MCF 10A (cell line): Measurements from ENCODE around the gene PNKD. TPM values are rescaled to one million over a fixed set of nuclear protein-coding genes. Genes with fewer than 3 reads are reported as not detected.

ENCODE experiments used
- BruUV-seq: library from RNA; stranded (reverse); fragments of 400-500 nt; replicated peaks from 2 replicates; lab custom pipeline; 2021; lab: Mats Ljungman, UMichigan
- CTCF ChIA-PET: fragments of 300-600 bp; sonication (Branson Sonifier 250); formaldehyde crosslinking; extraction: SDS; loops from one replicate; lab custom pipeline; 2021; ENCODE audit warnings: antibody characterized with exemption, inconsistent platforms; lab: Yijun Ruan, JAX
- POLR2A ChIA-PET: fragments of 300-600, 350-650 bp; sonication (Branson Sonifier 250); formaldehyde crosslinking; extraction: SDS; loops from one replicate; lab custom pipeline; 2020; ENCODE audit warnings: antibody characterized with exemption, inconsistent platforms; lab: Yijun Ruan, JAX
- DNase-seq: peaks from one replicate; pipeline ENCODE4 v3.0.0-alpha.2; 2018; ENCODE audit not compliant: unreplicated experiment
- H3K27ac Mint-ChIP-seq: one replicate; pipeline ENCODE4 v1.8.0; 2022; ENCODE audit warnings: mild to moderate bottlenecking, low read depth, mixed read lengths; ENCODE audit not compliant: unreplicated experiment
- H3K27me3 Mint-ChIP-seq: one replicate; pipeline ENCODE4 v1.8.0; 2022; ENCODE audit warnings: mixed read lengths; ENCODE audit not compliant: insufficient read depth, unreplicated experiment
- H3K36me3 Mint-ChIP-seq: one replicate; pipeline ENCODE4 v1.8.0; 2022; ENCODE audit warnings: mild to moderate bottlenecking, moderate library complexity, mixed read lengths; ENCODE audit not compliant: insufficient read depth, unreplicated experiment
- H3K4me1 Mint-ChIP-seq: one replicate; pipeline ENCODE4 v1.8.0; 2022; ENCODE audit warnings: mixed read lengths; ENCODE audit not compliant: insufficient read depth, unreplicated experiment
- H3K4me3 Mint-ChIP-seq: one replicate; pipeline ENCODE4 v1.8.0; 2022; ENCODE audit warnings: mild to moderate bottlenecking, moderate library complexity, mixed read lengths; ENCODE audit not compliant: unreplicated experiment
- H3K9me3 Mint-ChIP-seq: one replicate; pipeline ENCODE4 v1.8.0; 2022; ENCODE audit warnings: mixed read lengths; ENCODE audit not compliant: unreplicated experiment
- intact Hi-C: fragments of 100-400 bp; cut with micrococcal nuclease; formaldehyde crosslinking; loops from 2 replicates; pipeline ENCODE4 v1.14.1; 2022
- total RNA-seq: library from RNA; stranded (reverse); gene quantifications from 2 replicates; pipeline ENCODE4 v1.2.3, GENCODE V29; 2022
- TF ChIP-seq, protein P1 (sequence below): fragments of 200-600 bp; IDR thresholded peaks from one replicate; pipeline ENCODE4 v1.8.0; 2022; ENCODE audit warnings: antibody characterized with exemption, mild to moderate bottlenecking; ENCODE audit not compliant: unreplicated experiment

Gene PNKD
- total RNA-seq, 1 experiment from 2014 or later, result 23.1 TPM

DNA sequence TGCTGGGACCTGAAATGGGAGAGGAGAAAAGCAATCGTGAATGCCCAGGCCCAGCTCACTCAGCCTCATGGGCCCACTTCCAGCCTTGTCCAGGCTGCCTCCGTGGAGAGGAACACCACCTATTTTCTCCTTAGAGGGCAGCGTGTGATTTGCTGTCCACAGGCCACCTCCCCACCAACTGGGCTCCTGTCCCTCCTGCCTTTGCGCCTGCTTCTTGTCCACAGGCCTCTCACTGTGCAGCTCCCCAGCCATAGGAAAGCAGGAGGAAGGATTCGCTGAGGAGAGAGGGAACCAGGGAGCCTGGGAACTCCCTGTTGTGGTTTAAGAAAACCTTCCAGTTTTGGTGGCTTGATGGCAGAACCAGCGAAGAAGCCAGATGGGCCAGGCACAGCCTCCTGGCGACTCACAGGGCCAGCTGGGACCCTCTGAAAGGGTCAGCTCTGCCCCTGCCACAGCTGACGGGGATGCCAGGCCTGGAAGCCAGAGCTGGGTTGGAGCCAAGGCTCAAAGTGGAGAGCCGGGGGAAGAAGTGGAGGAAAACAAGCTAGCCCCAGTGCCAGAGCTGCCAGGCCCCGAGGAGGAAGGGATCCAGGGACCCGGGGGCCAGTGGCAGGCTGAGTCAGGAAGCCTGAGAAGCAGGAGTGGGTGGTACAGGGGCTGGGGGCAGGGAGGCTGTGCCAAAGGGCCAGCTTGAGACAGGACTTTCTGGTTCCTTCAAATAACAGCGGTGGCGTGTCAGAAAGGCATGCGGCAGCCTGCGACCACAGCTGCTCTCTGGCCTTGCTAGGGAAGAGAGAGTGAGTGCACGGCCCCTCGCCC, 12.1 kb downstream of the PNKD start:
- CTCF ChIA-PET, result interaction anchor here (0.6 to 7.3 kb wide), 4 partner anchors 9 to 124 kb away, joined by 3 to 160 read pairs (median 4); partner anchors contain the start of genes AAMP and PNKD
- no peak for DNase-seq
- TF ChIP-seq, protein P1, sequence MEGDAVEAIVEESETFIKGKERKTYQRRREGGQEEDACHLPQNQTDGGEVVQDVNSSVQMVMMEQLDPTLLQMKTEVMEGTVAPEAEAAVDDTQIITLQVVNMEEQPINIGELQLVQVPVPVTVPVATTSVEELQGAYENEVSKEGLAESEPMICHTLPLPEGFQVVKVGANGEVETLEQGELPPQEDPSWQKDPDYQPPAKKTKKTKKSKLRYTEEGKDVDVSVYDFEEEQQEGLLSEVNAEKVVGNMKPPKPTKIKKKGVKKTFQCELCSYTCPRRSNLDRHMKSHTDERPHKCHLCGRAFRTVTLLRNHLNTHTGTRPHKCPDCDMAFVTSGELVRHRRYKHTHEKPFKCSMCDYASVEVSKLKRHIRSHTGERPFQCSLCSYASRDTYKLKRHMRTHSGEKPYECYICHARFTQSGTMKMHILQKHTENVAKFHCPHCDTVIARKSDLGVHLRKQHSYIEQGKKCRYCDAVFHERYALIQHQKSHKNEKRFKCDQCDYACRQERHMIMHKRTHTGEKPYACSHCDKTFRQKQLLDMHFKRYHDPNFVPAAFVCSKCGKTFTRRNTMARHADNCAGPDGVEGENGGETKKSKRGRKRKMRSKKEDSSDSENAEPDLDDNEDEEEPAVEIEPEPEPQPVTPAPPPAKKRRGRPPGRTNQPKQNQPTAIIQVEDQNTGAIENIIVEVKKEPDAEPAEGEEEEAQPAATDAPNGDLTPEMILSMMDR, result no peak

DNA sequence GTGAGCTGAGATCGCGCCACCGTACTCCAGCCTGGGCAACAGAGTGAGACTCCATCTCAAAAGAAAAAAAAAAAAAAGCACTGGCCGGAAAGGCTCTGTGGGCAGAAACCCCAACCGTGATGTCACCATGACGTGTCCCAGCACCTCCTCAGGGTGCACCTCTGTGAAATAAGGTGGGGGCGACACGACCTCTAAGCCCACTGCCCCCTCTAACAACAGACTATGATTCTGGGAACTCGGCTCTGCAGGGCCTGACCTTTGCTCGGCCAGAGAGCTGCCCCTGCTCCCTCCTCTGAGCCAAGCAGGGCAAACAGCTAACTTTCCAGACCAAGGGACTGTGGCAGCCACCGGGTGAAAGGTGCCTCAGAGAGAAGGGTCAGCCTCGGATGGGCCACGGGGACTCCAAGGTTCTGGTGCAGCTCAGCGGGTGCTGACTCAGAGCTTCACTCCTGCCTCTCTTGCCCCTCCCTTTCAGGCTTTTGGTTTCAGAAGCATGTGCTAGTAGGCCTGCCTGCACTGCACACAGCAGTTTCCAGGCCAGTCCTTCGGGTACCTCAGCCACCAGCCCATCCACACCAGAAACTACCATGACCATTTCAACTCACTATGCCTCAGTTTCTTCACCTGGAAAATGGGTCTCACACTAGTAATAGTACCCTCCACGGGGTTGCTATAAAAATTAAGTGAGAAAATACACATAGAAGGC, 13.9 kb downstream of the PNKD start:
- ChIA-PET POLR2A (interaction anchor here (1.4 to 11.8 kb wide), 7 partner anchors 11 to 116 kb away, joined by 4 to 390 read pairs (median 22); partner anchors contain the start of genes AAMP, CTDSP1 and PNKD), CTCF (interaction anchor here (0.6 to 7.3 kb wide), 8 partner anchors 8 to 110 kb away, joined by 3 to 160 read pairs (median 6); partner anchors contain the start of genes AAMP, CATIP, PNKD and TMBIM1)
- BruUV-seq, result no TSS peak
- Mint-ChIP-seq H3K27ac (peak overlapping the region; percentile 70), H3K9me3 (no peaks in the 10 kb centered on the region), H3K36me3 (peaks cover 63% of the 10 kb centered on the region), H3K4me1 (peaks cover 51% of the 10 kb centered on the region), H3K4me3 (peak overlapping the region; percentile 80), H3K27me3 (no peaks in the 10 kb centered on the region)
- TF ChIP-seq, protein P1, result no peak
- DNase-seq, result peak; percentile 84
- intact Hi-C loops, result loop anchor here (1.0 kb wide), 1 partner anchor 12 kb away; no protein-coding TSS in a partner anchor

More for the DNA sequence above, 12.1 kb downstream of the PNKD start:
- no peaks in the 10 kb centered on the region for H3K9me3 Mint-ChIP-seq
- no TSS peak for BruUV-seq
- no peaks in the 10 kb centered on the region for H3K27me3 Mint-ChIP-seq
- POLR2A ChIA-PET, result interaction anchor here (0.7 to 11.8 kb wide), 5 partner anchors 9 to 115 kb away, joined by 3 to 390 read pairs (median 6); partner anchors contain the start of genes AAMP and PNKD
- peaks cover 43% of the 10 kb centered on the region for H3K4me1 Mint-ChIP-seq
- peaks cover 70% of the 10 kb centered on the region for H3K36me3 Mint-ChIP-seq
- intact Hi-C loops, result no loop called here
- peak overlapping the region; percentile 78 for H3K27ac Mint-ChIP-seq
- peak overlapping the region; percentile 19 for H3K4me3 Mint-ChIP-seq

DNA sequence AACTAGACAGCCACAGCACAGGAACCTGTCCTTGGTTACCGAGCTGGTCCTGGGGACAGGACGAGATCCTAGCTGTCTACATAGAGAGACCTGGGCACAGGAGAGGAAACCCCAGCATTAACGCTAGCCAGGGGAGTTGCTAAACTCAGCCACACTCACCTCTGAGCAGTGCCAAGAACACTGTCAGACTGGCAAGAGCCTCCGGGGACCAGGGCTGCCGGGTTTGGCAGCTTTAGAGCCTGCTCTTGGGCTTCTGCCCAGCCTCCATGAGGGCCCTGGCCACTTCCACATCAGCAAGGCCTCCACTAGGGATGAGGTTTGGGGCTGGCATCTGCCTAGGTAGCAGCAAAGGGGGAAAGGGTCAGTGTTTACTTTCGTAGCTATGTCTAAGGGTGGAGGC, 15.3 kb downstream of the PNKD start:
- H3K9me3 Mint-ChIP-seq, result no peaks in the 10 kb centered on the region
- ChIA-PET CTCF (interaction anchor here (0.6 to 7.3 kb wide), 8 partner anchors 12 to 181 kb away, joined by 3 to 160 read pairs (median 4); partner anchors contain the start of genes AAMP, CATIP and PNKD), POLR2A (interaction anchor here (1.2 to 11.8 kb wide), 11 partner anchors 10 to 921 kb away, joined by 3 to 390 read pairs (median 22); partner anchors contain the start of genes AAMP, ARPC2, CTDSP1 and PNKD)
- peak overlapping the region; percentile 80 for H3K4me3 Mint-ChIP-seq
- H3K4me1 Mint-ChIP-seq, result peaks cover 58% of the 10 kb centered on the region
- H3K36me3 Mint-ChIP-seq, result peaks cover 52% of the 10 kb centered on the region
- H3K27ac Mint-ChIP-seq, result peak overlapping the region; percentile 99
- peak; percentile 87 for DNase-seq
- TF ChIP-seq, protein P1, result no peak
- no TSS peak for BruUV-seq
- intact Hi-C loops, result no loop called here
- no peaks in the 10 kb centered on the region for H3K27me3 Mint-ChIP-seq
